H1 (cell line): ENCODE results near the gene ZNF750. TPM values are rescaled to one million over a fixed set of nuclear protein-coding genes. Genes with fewer than 3 reads are reported as not detected.

Source experiments
- CTCF ChIA-PET: fragments of 300-600 bp; sonication (Branson Sonifier 250); formaldehyde crosslinking; loops from one replicate; lab custom pipeline; 2021; ENCODE audit not compliant: partially characterized antibody; lab: Charles Lee
- POLR2A ChIA-PET: fragments of 300-600 bp; sonication (Branson Sonifier 250); formaldehyde crosslinking; loops from one replicate; lab custom pipeline; 2021; ENCODE audit warnings: inconsistent platforms; ENCODE audit not compliant: partially characterized antibody; lab: Charles Lee
- DNase-seq, 2 experiments: peaks; one replicate each; pipeline versions ENCODE4 v3.0.0 to v3.0.0-alpha.2; 2010 to 2022; ENCODE audit warnings: low spot score in 2 of 2, low read depth in 1 of 2, mixed read lengths in 1 of 2
- FAIRE-seq: peaks from 2 replicates; lab custom pipeline; 2011; peaks lifted over from hg19 to GRCh38; lab: Jason Lieb, UNC
- H2AFZ ChIP-seq: 2 replicates; pipeline ENCODE4 v1.8.1; 2012; ENCODE audit warnings: low read length, inconsistent platforms
- H2AK5ac ChIP-seq: 2 replicates; pipeline ENCODE4 v1.6.1; 2013; ENCODE audit warnings: low read depth, low read length
- H2BK120ac ChIP-seq: replicated peaks from 2 replicates; pipeline ENCODE3; 2013; ENCODE audit warnings: low read depth, low read length, inconsistent platforms
- H2BK12ac ChIP-seq: 2 replicates; pipeline ENCODE4 v1.6.1; 2013; ENCODE audit warnings: low read depth, low read length
- H2BK15ac ChIP-seq: 2 replicates; pipeline ENCODE4 v1.6.1; 2013; ENCODE audit warnings: low read length
- H2BK20ac ChIP-seq: 2 replicates; pipeline ENCODE4 v1.6.1; 2013; ENCODE audit warnings: low read length
- H2BK5ac ChIP-seq: 2 replicates; pipeline ENCODE4 v1.6.1; 2013; ENCODE audit warnings: low read depth, low read length
- H3K14ac ChIP-seq: 2 replicates; pipeline ENCODE4 v1.6.1; 2013; ENCODE audit warnings: inconsistent platforms; ENCODE audit not compliant: insufficient read length
- H3K18ac ChIP-seq: 2 replicates; pipeline ENCODE4 v1.6.1; 2013; ENCODE audit warnings: low read length; ENCODE audit errors: extremely low read depth
- H3K23ac ChIP-seq: 2 replicates; pipeline ENCODE4 v1.6.1; 2013; ENCODE audit warnings: inconsistent platforms; ENCODE audit not compliant: insufficient read length
- H3K23me2 ChIP-seq: 2 replicates; pipeline ENCODE4 v1.6.1; 2013; ENCODE audit warnings: low read depth, low read length
- H3K27ac ChIP-seq: 2 replicates; pipeline ENCODE4 v1.6.1; 2011; ENCODE audit warnings: low read depth, low read length, inconsistent platforms
- H3K27me3 ChIP-seq, 4 experiments: replicated peaks in 1 of 4; 1 replicate in 1 of 4; 2 replicates in 3 of 4; pipeline versions ENCODE4 v1.6.1 to v1.8.1; 2011 to 2013; ENCODE audit warnings: low read length in 3 of 4, mild to moderate bottlenecking in 3 of 4, inconsistent platforms in 2 of 4, mixed read lengths in 2 of 4, moderate library complexity in 1 of 4; ENCODE audit not compliant: control insufficient read depth in 3 of 4, insufficient read depth in 3 of 4; ENCODE audit errors: extremely low read depth in 1 of 4
- H3K36me3 ChIP-seq, 4 experiments: 2 replicates each; pipeline versions ENCODE4 v1.6.1 to v1.8.1; 2011 to 2013; ENCODE audit warnings: mild to moderate bottlenecking in 4 of 4, low read length in 3 of 4, moderate library complexity in 2 of 4, control low read depth in 1 of 4, inconsistent platforms in 1 of 4; ENCODE audit not compliant: insufficient read depth in 4 of 4, control insufficient read depth in 2 of 4
- H3K4ac ChIP-seq: replicated peaks from 2 replicates; pipeline ENCODE3; 2013; ENCODE audit warnings: low read length, low read depth, mixed read lengths, inconsistent platforms; ENCODE audit not compliant: insufficient read length
- H3K4me1 ChIP-seq, 4 experiments: replicated peaks in 1 of 4; 1 replicate in 1 of 4; 2 replicates in 3 of 4; pipeline versions ENCODE4 v1.6.1 to v1.8.1; 2011 to 2013; ENCODE audit warnings: low read length in 3 of 4, inconsistent platforms in 2 of 4, mixed read lengths in 1 of 4; ENCODE audit not compliant: insufficient read depth in 4 of 4, control insufficient read depth in 3 of 4
- H3K4me2 ChIP-seq, 2 experiments: 2 replicates each; pipeline versions ENCODE4 v1.6.1 to v1.8.1; 2011 to 2013; ENCODE audit warnings: low read depth in 2 of 2, low read length in 2 of 2, control low read depth in 1 of 2, inconsistent platforms in 1 of 2, mild to moderate bottlenecking in 1 of 2; ENCODE audit not compliant: insufficient read depth in 1 of 2
- H3K4me3 ChIP-seq, 4 experiments: fragments of 200-600, 300-600 bp in 1 of 4; sonication (generic), shearing (Covaris generic), sonication (Bioruptor Twin) in 1 of 4; 2 replicates each; pipeline versions ENCODE4 v1.5.1 to v1.8.1; 2011 to 2016; ENCODE audit warnings: low read length in 4 of 4, low read depth in 3 of 4, control low read depth in 2 of 4, inconsistent platforms in 2 of 4, mild to moderate bottlenecking in 2 of 4, mixed read lengths in 1 of 4, moderate library complexity in 1 of 4; ENCODE audit not compliant: insufficient read depth in 2 of 4; ENCODE audit errors: extremely low read depth in 1 of 4
- H3K56ac ChIP-seq: replicated peaks from 2 replicates; pipeline ENCODE3; 2013; ENCODE audit warnings: low read depth, mild to moderate bottlenecking, mixed read lengths, low read length, inconsistent platforms; ENCODE audit not compliant: insufficient read length
- H3K79me1 ChIP-seq: 2 replicates; pipeline ENCODE4 v1.6.1; 2013; ENCODE audit warnings: low read depth, low read length, control low read depth
- H3K79me2 ChIP-seq, 2 experiments: 2 replicates each; pipeline versions ENCODE4 v1.6.1 to v1.8.1; 2012 to 2013; ENCODE audit warnings: low read length in 2 of 2, mild to moderate bottlenecking in 2 of 2, inconsistent platforms in 1 of 2; ENCODE audit not compliant: insufficient read depth in 2 of 2, control insufficient read depth in 1 of 2
- H3K9ac ChIP-seq, 4 experiments: replicated peaks in 1 of 4; 1 replicate in 1 of 4; 2 replicates in 3 of 4; pipeline versions ENCODE4 v1.6.1 to v1.8.1; 2011 to 2013; ENCODE audit warnings: low read depth in 3 of 4, low read length in 3 of 4, control low read depth in 2 of 4, mild to moderate bottlenecking in 2 of 4, moderate library complexity in 2 of 4, inconsistent platforms in 1 of 4; ENCODE audit errors: extremely low read depth in 1 of 4
- H3K9me3 ChIP-seq, 2 experiments: 2 replicates each; pipeline versions ENCODE4 v1.6.1 to v1.8.1; 2012 to 2013; ENCODE audit warnings: mild to moderate bottlenecking in 2 of 2, moderate library complexity in 2 of 2, control low read depth in 1 of 2, inconsistent platforms in 1 of 2, low read depth in 1 of 2, low read length in 1 of 2, mixed read lengths in 1 of 2; ENCODE audit not compliant: insufficient read depth in 2 of 2
- H4K20me1 ChIP-seq, 2 experiments: replicated peaks in 1 of 2; 2 replicates each; pipeline versions ENCODE3 to v1.8.1; 2011 to 2013; ENCODE audit warnings: inconsistent platforms in 2 of 2, low read length in 2 of 2, mild to moderate bottlenecking in 1 of 2; ENCODE audit not compliant: insufficient read depth in 2 of 2, control insufficient read depth in 1 of 2
- H4K5ac ChIP-seq: 2 replicates; pipeline ENCODE4 v1.6.1; 2013; ENCODE audit warnings: low read length, low read depth, mixed read lengths, inconsistent platforms; ENCODE audit not compliant: insufficient read length
- H4K8ac ChIP-seq: 2 replicates; pipeline ENCODE4 v1.8.0; 2013; ENCODE audit warnings: mild to moderate bottlenecking, moderate library complexity, low read length, inconsistent platforms; ENCODE audit not compliant: insufficient read depth; ENCODE audit errors: extremely low read depth
- H4K91ac ChIP-seq: replicated peaks from 2 replicates; pipeline ENCODE3; 2013; ENCODE audit warnings: low read length, mixed read lengths, inconsistent platforms; ENCODE audit not compliant: insufficient read length
- CHD1 ChIP-seq: IDR thresholded peaks from 2 replicates; pipeline ENCODE4 v1.6.1; 2012; ENCODE audit warnings: low read depth, low read length, improper control_type of control experiment
- RAD21 ChIP-seq, 2 experiments: IDR thresholded peaks in 1 of 2; conservative IDR thresholded peaks in 1 of 2; 2 replicates each; pipeline ENCODE4 v1.6.1; 2011; ENCODE audit warnings: low read depth in 2 of 2, low read length in 2 of 2, improper control_type of control experiment in 1 of 2, inconsistent platforms in 1 of 2, mild to moderate bottlenecking in 1 of 2, moderate library complexity in 1 of 2
- WGBS, 2 experiments: shearing (Covaris generic) in 1 of 2; methylation state at CpG; one replicate each; pipeline versions ENCODE4 v1.1.6 to v1.1.7; 2013 to 2015; ENCODE audit warnings: low lambda C conversion rate in 2 of 2, mixed read lengths in 2 of 2, inconsistent platforms in 1 of 2, low coverage in 1 of 2, missing lambda C conversion rate in 1 of 2; ENCODE audit not compliant: insufficient replicate concordance in 2 of 2, insufficient coverage in 1 of 2, insufficient read length in 1 of 2; ENCODE audit errors: extremely low coverage in 1 of 2, missing lambda C conversion rate in 1 of 2; 5-methylcytosine and 5-hydroxymethylcytosine counted together
- polyA plus RNA-seq, 7 experiments: library from polyadenylated mRNA; depleted of rRNA in 3 of 7; stranded (reverse) in 5 of 7; unstranded in 2 of 7; fragments of >200 nt in 5 of 7; fragments of 200-250 nt in 2 of 7; gene quantifications; 1 replicate in 5 of 7; 2 replicates in 1 of 7; 4 replicates in 1 of 7; pipeline versions ENCODE4 v1.2.1 to v1.2.3, GENCODE V29; 2011 to 2013; ENCODE audit warnings: missing spikeins in 2 of 7, mixed read lengths in 2 of 7
- total RNA-seq: library from RNA; stranded (reverse); fragmentation: NEBNext Ultra II Directional; extraction: Animal tissue kit (Norgen Biotek cat#: 25700); gene quantifications from 2 replicates; pipeline ENCODE4 v1.2.1, GENCODE V29; 2021

ZNF750 gene
- total and polyA plus RNA-seq, 2 of the 8 experiments (the other 6 are each of a cell fraction or from before 2014, with no cell fraction given), result not detected

- no peak for FAIRE-seq
- H2BK12ac ChIP-seq, result no peak overlapping the region
- H3K9ac ChIP-seq, result no peak overlapping the region
- H3K9me3 ChIP-seq, result no peaks in the 10 kb centered on the region
- no peaks in the 10 kb centered on the region for H3K23me2 ChIP-seq
- H2BK20ac ChIP-seq, result no peak overlapping the region
- H3K4me2 ChIP-seq, result no peak overlapping the region
- CTCF ChIA-PET, result interaction anchor here (1.1 to 3.6 kb wide), 6 partner anchors 9 to 50 kb away, joined by 3 to 14 read pairs (median 5); no protein-coding TSS in a partner anchor
- H3K79me1 ChIP-seq, result peaks cover 7% of the 10 kb centered on the region
- H4K8ac ChIP-seq, result peak overlapping the region; percentile 88; the same call in 1 of the 2 replicates
- TF ChIP-seq CHD1 (no peak), RAD21 (IDR thresholded peaks at IDR 0.05 in 1 of 2, conservative IDR thresholded peaks at IDR 0.05 in 1 of 2; ENCODE audit: low read depth in 2 of 2, low read length in 2 of 2) (peak in 1 of 2 experiments; percentile 4; a peak in 1 of 4 replicates)
- TF ChIP-seq, all 59 proteins: peak for 1
- H2BK5ac ChIP-seq, result no peak overlapping the region
- no peak overlapping the region for H3K14ac ChIP-seq
- no peak overlapping the region for H3K23ac ChIP-seq
- H3K18ac ChIP-seq, result no peak overlapping the region
- 90% methylated on average over 29 of the region's 29 CpGs; no CpG with 5 or more reads in 1 of the 2 experiments for WGBS, 2 experiments
- no peak overlapping the region for H2BK15ac ChIP-seq
- H3K36me3 ChIP-seq, result peaks cover 2 to 26% (median 18%) of the 10 kb centered on the region in 4 experiments; a peak in 5 of 8 replicates
- H3K56ac ChIP-seq, result no peak overlapping the region
- peaks cover 0 to 7% of the 10 kb centered on the region in 2 experiments; a peak in 1 of 4 replicates for H3K79me2 ChIP-seq
- no peak overlapping the region for H2AFZ ChIP-seq
- H3K4me1 ChIP-seq, result peaks cover 0 to 6% (median 0%) of the 10 kb centered on the region in 4 experiments; a peak in 3 of 7 replicates
- no peak overlapping the region for H4K91ac ChIP-seq
- no peaks in the 10 kb centered on the region for H3K27me3 ChIP-seq
- no peak overlapping the region for H3K4me3 ChIP-seq
- H4K20me1 ChIP-seq, result peaks cover 7 to 13% of the 10 kb centered on the region in 2 experiments
- no peak overlapping the region for H4K5ac ChIP-seq
- H3K4ac ChIP-seq, result no peak overlapping the region
- no peak for DNase-seq
- no peak overlapping the region for H2BK120ac ChIP-seq
- no peak overlapping the region for H3K27ac ChIP-seq
- H2AK5ac ChIP-seq, result no peak overlapping the region
- POLR2A ChIA-PET, result no interaction called here
Measured at GRCh38 chr17:82831041-82831817, 8.6 kb downstream of the ZNF750 start.
